Measurements from ENCODE around the gene PLXNA4.

- TF ChIP-seq, protein P1, sequence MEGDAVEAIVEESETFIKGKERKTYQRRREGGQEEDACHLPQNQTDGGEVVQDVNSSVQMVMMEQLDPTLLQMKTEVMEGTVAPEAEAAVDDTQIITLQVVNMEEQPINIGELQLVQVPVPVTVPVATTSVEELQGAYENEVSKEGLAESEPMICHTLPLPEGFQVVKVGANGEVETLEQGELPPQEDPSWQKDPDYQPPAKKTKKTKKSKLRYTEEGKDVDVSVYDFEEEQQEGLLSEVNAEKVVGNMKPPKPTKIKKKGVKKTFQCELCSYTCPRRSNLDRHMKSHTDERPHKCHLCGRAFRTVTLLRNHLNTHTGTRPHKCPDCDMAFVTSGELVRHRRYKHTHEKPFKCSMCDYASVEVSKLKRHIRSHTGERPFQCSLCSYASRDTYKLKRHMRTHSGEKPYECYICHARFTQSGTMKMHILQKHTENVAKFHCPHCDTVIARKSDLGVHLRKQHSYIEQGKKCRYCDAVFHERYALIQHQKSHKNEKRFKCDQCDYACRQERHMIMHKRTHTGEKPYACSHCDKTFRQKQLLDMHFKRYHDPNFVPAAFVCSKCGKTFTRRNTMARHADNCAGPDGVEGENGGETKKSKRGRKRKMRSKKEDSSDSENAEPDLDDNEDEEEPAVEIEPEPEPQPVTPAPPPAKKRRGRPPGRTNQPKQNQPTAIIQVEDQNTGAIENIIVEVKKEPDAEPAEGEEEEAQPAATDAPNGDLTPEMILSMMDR (IDR thresholded peaks at IDR 0.05), result no peak
- no peak for TF ChIP-seq POLR2A (IDR thresholded peaks at IDR 0.05)
Measured at GRCh38 chr7:132380059-132380458, 196.2 kb downstream of the PLXNA4 start.
